NT2/D1 (cell line): ENCODE results near the gene SEMA4C.
A peak's percentile ranks its signal among the peaks of the same experiment; 100 is the strongest.

Experiments used
- DNase-seq: peaks from one replicate; pipeline ENCODE4 v3.0.0-alpha.2; 2011; ENCODE audit warnings: low read depth, low spot score
- H3K27me3 ChIP-seq: 2 replicates; pipeline ENCODE4 v1.6.0; 2011; ENCODE audit warnings: mild to moderate bottlenecking; ENCODE audit not compliant: insufficient read length, insufficient read depth
- H3K36me3 ChIP-seq: 2 replicates; pipeline ENCODE4 v1.6.1; 2011; ENCODE audit warnings: mild to moderate bottlenecking, low read length, mixed read lengths; ENCODE audit not compliant: insufficient read depth, insufficient read length
- H3K4me1 ChIP-seq: 2 replicates; pipeline ENCODE4 v1.5.1; 2011; ENCODE audit not compliant: insufficient read depth, insufficient read length
- H3K4me3 ChIP-seq: 2 replicates; pipeline ENCODE4 v1.5.1; 2011; ENCODE audit warnings: low read depth; ENCODE audit not compliant: insufficient read length
- H3K9ac ChIP-seq: 2 replicates; pipeline ENCODE4 v1.6.0; 2011; ENCODE audit warnings: low read depth; ENCODE audit not compliant: insufficient read length
- H3K9me3 ChIP-seq: 2 replicates; pipeline ENCODE4 v1.5.1; 2011; ENCODE audit warnings: mild to moderate bottlenecking, low read length; ENCODE audit not compliant: insufficient read depth
- SUZ12 ChIP-seq: IDR thresholded peaks from 2 replicates; pipeline ENCODE4 v1.6.1; 2011; ENCODE audit not compliant: insufficient read length, insufficient read depth; ENCODE audit errors: extremely low read depth
- YY1 ChIP-seq: IDR thresholded peaks from 2 replicates; pipeline ENCODE4 v1.6.1; 2011; ENCODE audit not compliant: insufficient read length, insufficient read depth
- ZNF274 ChIP-seq: IDR thresholded peaks from 2 replicates; pipeline ENCODE4 v1.6.1; 2011; ENCODE audit warnings: mild to moderate bottlenecking, low read depth, low read length

Gene SEMA4C, protein sequence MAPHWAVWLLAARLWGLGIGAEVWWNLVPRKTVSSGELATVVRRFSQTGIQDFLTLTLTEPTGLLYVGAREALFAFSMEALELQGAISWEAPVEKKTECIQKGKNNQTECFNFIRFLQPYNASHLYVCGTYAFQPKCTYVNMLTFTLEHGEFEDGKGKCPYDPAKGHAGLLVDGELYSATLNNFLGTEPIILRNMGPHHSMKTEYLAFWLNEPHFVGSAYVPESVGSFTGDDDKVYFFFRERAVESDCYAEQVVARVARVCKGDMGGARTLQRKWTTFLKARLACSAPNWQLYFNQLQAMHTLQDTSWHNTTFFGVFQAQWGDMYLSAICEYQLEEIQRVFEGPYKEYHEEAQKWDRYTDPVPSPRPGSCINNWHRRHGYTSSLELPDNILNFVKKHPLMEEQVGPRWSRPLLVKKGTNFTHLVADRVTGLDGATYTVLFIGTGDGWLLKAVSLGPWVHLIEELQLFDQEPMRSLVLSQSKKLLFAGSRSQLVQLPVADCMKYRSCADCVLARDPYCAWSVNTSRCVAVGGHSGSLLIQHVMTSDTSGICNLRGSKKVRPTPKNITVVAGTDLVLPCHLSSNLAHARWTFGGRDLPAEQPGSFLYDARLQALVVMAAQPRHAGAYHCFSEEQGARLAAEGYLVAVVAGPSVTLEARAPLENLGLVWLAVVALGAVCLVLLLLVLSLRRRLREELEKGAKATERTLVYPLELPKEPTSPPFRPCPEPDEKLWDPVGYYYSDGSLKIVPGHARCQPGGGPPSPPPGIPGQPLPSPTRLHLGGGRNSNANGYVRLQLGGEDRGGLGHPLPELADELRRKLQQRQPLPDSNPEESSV

DNA sequence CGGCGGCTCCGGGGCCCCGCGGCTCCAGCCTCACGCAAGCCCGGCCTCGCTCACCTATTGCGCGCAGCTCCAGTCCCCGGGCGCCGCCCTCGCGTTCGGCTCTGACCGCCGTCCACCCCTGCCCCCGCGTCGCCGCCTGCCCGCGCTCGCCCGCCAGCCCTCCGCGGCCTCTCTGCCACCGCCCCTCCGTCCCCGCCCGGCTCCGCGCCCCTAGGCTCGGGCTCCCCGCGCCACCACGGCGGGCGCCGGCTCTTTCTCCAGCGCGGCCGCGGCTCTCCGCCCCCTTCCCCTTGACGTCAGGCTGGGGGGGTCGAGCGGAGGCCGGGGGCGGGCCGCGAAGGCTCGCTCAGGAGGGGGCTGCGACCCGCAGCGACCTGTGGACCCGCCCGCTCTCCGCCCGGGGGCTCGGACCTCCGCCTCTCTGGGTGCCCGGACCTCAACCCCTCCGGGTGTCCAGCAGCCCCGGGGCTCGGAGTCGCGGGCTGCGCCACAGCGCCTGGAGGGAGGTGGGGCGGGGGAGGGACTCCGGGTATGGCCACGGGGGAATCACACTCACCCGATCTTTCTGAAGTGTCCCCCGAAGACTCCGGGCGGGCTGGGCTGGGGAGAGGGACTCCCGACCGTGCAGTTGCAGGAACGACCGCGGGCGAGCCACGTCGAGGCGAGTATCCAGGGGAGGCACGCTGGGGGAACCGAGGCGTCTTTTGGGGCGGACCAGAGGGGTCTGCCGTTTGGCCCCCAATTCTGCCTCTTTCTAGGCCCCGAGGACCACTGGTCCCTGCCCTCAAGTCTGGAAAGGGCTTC is at the start of gene SEMA4C:
TSS of gene SEMA4C (minus strand) at position 259 of the 804 bp plus-strand sequence. CDS start 2,194 bp downstream, outside the sequence.
- H3K36me3 ChIP-seq, result peaks cover 30% of the 10 kb centered on the region
- H3K4me1 ChIP-seq, result peaks cover 29% of the 10 kb centered on the region
- peak within 1 kb of the TSS; percentile 90 for H3K9ac ChIP-seq
- no peak for DNase-seq
- TF ChIP-seq SUZ12, result no peak
- no peak for TF ChIP-seq ZNF274
- no peak for TF ChIP-seq YY1
- no peaks in the 10 kb centered on the region for H3K9me3 ChIP-seq
- peaks cover 3% of the 10 kb centered on the region for H3K27me3 ChIP-seq
- H3K4me3 ChIP-seq, result peak within 1 kb of the TSS; percentile 83

DNA sequence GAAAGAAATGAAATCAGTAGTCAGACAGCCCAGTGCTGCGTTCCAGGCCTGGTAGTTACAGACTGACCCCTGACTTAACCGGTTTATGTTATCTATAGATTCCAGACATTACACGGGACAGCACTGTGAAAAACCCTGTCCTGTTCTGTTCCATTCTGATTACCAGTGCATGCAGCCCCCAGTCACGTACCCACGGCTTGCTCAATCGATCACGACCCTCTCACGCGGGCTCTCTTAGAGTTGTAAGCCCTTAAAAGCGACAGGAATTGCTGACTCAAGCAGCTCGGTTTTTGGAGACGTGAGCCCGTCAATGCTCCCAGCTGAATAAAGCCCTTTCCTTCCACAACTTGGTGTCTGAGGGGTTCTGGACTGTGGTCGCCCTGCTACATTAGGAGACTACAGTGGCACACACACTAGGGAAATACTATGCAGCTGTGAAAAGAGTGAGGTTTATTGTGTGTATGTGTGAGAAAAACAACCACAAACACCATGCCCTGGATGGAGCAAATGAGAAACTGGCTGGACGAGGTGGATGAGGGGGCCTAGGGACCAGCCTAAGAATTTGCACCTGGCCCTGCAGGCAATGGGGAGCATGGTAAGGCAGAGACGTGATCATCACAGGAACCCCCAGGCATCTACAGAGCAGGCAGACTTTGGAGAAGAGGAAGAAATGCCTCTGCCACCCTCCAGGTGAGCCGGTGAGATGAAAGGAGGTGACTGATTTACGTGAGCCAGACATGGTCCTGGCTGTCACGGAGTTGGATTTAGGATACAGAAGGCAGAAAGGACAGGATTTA is 49.1 kb upstream of the SEMA4C start:
- Histone ChIP-seq H3K4me1 (peaks cover 20% of the 10 kb centered on the region), H3K9ac (no peak overlapping the region), H3K27me3 (peaks cover 86% of the 10 kb centered on the region), H3K9me3 (peaks cover 21% of the 10 kb centered on the region), H3K4me3 (no peak overlapping the region), H3K36me3 (no peaks in the 10 kb centered on the region)
- TF ChIP-seq YY1, result no peak
- no peak for TF ChIP-seq ZNF274
- TF ChIP-seq SUZ12, result no peak
- DNase-seq, result no peak

DNA sequence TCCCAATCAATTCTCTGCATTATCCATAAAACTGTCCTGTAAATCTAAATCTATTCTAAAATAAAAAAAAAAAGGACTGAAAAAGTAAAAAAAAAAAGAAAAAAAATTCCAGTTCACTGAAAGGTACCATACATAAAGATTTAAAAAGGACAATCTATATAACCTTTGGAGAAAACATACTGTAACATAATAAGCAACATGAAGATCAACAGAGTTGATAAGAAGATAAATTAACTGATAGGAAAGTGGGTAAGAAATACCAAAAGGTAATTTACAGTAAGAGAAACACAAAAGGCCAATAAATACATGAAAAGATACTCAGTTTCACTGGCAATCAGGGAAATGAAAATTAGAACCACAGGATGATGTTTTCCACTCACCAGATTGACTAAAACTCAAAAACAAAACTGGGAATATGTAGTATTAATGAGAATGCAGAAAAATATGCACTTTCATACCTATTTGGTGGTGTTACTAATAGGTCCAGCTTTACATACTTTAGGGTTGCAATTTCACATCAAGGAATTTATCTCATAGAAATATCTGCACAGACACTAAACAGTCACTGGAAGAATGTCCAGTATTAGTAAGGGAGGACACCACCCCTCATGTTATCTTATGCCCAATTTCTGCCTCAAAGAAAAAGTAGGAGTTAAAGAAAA is 48.3 kb upstream of the SEMA4C start:
- Histone ChIP-seq H3K4me3 (no peak overlapping the region), H3K36me3 (no peaks in the 10 kb centered on the region), H3K4me1 (peaks cover 18% of the 10 kb centered on the region), H3K9ac (no peak overlapping the region), H3K9me3 (peaks cover 21% of the 10 kb centered on the region), H3K27me3 (peaks cover 86% of the 10 kb centered on the region)
- TF ChIP-seq SUZ12, result no peak
- no peak for TF ChIP-seq ZNF274
- TF ChIP-seq YY1, result no peak
- no peak for DNase-seq

DNA sequence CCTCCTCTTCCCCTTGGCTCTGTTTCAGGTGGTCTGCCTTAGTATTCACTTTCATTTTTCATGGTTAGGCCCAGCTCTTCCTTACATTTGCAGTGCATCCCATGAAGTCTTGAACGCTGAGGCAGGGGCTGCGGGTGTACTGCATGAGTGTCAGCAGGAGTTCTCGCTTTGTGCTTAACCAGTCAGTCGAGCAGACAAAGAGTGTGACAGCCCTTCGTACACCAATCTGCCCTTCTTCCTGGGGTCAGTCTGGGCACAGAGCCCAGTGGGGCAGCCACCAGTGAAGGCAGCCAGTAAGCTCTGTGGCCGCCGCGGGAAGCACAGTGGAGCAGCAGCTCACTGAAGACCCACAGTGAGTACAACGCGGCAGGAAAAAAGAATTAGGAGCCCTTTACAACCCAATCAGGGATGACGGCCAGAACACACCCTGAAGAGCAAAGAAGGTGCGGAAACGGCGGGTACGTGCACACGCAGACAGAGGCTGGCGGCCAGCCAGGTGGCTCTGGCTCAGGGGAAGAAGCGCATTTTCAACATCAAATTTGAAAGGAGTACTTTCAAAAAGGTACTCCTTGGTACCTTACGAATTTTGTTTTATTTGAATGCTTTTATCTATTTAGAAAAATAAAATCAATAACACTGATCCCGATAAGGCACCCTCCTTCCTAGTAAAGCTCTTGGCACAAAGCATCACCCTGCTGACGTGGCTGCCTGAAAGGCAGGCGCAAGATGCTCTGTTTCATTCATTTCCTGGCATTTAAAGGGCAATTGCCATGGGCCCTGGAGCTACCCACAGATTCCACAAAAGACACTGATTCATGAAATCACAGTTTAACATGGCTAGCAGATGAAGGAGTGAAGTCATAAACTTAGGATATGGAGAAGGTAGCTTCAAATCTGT is 47.0 kb upstream of the SEMA4C start:
- Histone ChIP-seq H3K9ac (no peak overlapping the region), H3K9me3 (peaks cover 21% of the 10 kb centered on the region), H3K4me1 (peaks cover 29% of the 10 kb centered on the region), H3K36me3 (no peaks in the 10 kb centered on the region), H3K4me3 (no peak overlapping the region), H3K27me3 (peaks cover 80% of the 10 kb centered on the region)
- DNase-seq, result no peak
- TF ChIP-seq YY1 (no peak), ZNF274 (peak; percentile 83)

DNA sequence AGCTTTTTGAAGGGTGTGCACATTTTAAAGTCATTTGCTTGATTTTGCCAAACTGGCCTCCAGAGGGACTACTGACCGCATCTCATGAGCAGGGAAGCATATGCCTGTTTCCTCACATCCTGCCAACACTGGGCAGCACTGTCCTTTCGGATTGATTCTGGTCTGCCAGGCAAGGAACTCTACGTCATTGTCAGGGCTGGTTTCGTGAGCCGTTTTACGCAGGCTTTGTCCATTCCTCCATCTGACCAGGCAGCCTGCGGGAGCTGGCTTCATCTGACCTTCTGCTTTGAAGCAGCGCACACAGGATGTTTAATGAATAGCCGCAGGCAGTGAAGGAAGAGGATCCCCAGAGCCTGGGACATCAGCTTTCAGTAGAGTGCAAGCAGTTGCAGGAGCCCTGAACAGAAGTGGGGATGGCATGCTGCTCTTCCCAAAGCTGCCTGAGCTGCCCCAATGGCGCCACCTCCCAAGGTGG is 46.3 kb upstream of the SEMA4C start:
- Histone ChIP-seq H3K9ac (no peak overlapping the region), H3K27me3 (peaks cover 73% of the 10 kb centered on the region), H3K36me3 (no peaks in the 10 kb centered on the region), H3K4me3 (no peak overlapping the region), H3K9me3 (peaks cover 21% of the 10 kb centered on the region), H3K4me1 (peaks cover 32% of the 10 kb centered on the region)
- DNase-seq, result no peak
- TF ChIP-seq YY1 (no peak), SUZ12 (no peak), ZNF274 (no peak)
